ENCODE data around the gene SLC36A1. TPM values are rescaled to one million over a fixed set of nuclear protein-coding genes. Genes with fewer than 3 reads are reported as not detected.

SLC36A1 gene
- total and polyA plus RNA-seq, 2 donors (not counting 1 experiment from before 2014, with no cell fraction given), result 4.6 to 18.9 TPM

DNA sequence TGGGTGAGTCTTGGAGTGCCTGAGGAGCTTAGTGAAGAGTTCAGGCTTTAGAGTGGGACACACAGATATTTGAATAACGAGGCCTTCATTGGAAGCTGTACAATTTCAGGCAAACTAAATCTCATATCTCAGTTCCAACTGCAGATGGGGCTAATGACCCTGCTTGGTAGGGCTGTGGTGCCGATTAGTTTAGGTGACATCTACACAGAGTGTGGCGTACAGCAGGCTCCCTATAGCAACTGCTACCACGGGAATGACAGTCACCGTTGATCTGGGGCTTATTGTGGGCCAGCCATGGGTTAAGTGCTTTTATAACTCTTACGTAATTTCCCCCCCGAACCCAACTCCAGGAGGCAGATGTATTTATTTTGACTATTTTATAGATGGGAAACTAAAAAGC, 72.9 kb downstream of the SLC36A1 start:
- TF ChIP-seq EZH2 (IDR thresholded peaks at IDR 0.05; ENCODE audit: low read length, missing control alignments), result no peak
- TF ChIP-seq, protein P1, sequence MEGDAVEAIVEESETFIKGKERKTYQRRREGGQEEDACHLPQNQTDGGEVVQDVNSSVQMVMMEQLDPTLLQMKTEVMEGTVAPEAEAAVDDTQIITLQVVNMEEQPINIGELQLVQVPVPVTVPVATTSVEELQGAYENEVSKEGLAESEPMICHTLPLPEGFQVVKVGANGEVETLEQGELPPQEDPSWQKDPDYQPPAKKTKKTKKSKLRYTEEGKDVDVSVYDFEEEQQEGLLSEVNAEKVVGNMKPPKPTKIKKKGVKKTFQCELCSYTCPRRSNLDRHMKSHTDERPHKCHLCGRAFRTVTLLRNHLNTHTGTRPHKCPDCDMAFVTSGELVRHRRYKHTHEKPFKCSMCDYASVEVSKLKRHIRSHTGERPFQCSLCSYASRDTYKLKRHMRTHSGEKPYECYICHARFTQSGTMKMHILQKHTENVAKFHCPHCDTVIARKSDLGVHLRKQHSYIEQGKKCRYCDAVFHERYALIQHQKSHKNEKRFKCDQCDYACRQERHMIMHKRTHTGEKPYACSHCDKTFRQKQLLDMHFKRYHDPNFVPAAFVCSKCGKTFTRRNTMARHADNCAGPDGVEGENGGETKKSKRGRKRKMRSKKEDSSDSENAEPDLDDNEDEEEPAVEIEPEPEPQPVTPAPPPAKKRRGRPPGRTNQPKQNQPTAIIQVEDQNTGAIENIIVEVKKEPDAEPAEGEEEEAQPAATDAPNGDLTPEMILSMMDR (conservative IDR thresholded peaks at IDR 0.05 in 1 of 2, IDR thresholded peaks at IDR 0.05 in 1 of 2; ENCODE audit: low read depth in 1 of 2, low read length in 2 of 2), result no peak
- no peak for DNase-seq (ENCODE audit: low read depth in 2 of 2)
- no peaks in the 10 kb centered on the region for H4K20me1 ChIP-seq (ENCODE audit: control insufficient read depth, extremely low read depth, insufficient read depth, low read length)
- H3K4me2 ChIP-seq (ENCODE audit: extremely low read depth, insufficient read depth, low read length), result no peak overlapping the region
- no peaks in the 10 kb centered on the region for H3K9me3 ChIP-seq (ENCODE audit: control insufficient read depth, insufficient read depth, low read depth, low read length)
- no peak overlapping the region for H3K9ac ChIP-seq (ENCODE audit: insufficient read depth, low read length)
- no peaks in the 10 kb centered on the region for H3K79me2 ChIP-seq (ENCODE audit: control insufficient read depth, insufficient read depth, low read length)
- H3K36me3 ChIP-seq (ENCODE audit: control insufficient read depth, insufficient read depth, low read length), result no peaks in the 10 kb centered on the region
- H3K4me1 ChIP-seq (ENCODE audit: control insufficient read depth, extremely low read depth, insufficient read depth, low read length), result no peaks in the 10 kb centered on the region
- H3K27ac ChIP-seq (ENCODE audit: insufficient read depth, low read length), result no peak overlapping the region
- H2AFZ ChIP-seq (ENCODE audit: low read length), result no peak overlapping the region
- no peak overlapping the region for H3K4me3 ChIP-seq (replicated peaks in 1 of 4; ENCODE audit: control extremely low read depth in 1 of 4, insufficient read depth in 1 of 4, low read depth in 3 of 4, low read length in 4 of 4)
- H3K27me3 ChIP-seq (ENCODE audit: control insufficient read depth, insufficient read depth, low read length), result no peaks in the 10 kb centered on the region

DNA sequence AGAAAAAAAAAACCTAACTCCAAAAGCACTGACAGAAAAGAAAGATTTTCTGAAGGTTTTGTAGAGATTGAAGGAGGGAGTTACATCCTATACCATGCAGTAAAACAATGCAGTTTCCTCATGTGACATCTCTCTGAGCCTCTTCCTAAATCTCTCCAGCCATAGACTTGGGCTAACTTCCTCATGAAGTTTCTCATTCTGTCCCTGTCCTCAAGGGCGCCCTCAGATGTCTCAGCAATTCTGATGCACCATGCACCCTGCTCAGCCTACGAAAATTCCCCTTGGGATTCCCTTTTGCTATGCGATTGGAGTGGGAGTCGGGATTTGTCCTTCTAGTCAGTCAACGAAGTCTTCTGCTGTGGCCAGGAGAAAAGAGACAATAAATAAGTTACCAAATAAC, 74.8 kb downstream of the SLC36A1 start:
- no peaks in the 10 kb centered on the region for H4K20me1 ChIP-seq (ENCODE audit: control insufficient read depth, extremely low read depth, insufficient read depth, low read length)
- no peaks in the 10 kb centered on the region for H3K36me3 ChIP-seq (ENCODE audit: control insufficient read depth, insufficient read depth, low read length)
- TF ChIP-seq, protein P1 (conservative IDR thresholded peaks at IDR 0.05 in 1 of 2, IDR thresholded peaks at IDR 0.05 in 1 of 2; ENCODE audit: low read depth in 1 of 2, low read length in 2 of 2), result no peak
- no peak for TF ChIP-seq EZH2 (IDR thresholded peaks at IDR 0.05; ENCODE audit: low read length, missing control alignments)
- no peaks in the 10 kb centered on the region for H3K4me1 ChIP-seq (ENCODE audit: control insufficient read depth, extremely low read depth, insufficient read depth, low read length)
- no peak overlapping the region for H3K27ac ChIP-seq (ENCODE audit: insufficient read depth, low read length)
- no peak for DNase-seq (ENCODE audit: low read depth in 2 of 2)
- no peaks in the 10 kb centered on the region for H3K27me3 ChIP-seq (ENCODE audit: control insufficient read depth, insufficient read depth, low read length)
- H2AFZ ChIP-seq (ENCODE audit: low read length), result no peak overlapping the region
- H3K4me3 ChIP-seq (replicated peaks in 1 of 4; ENCODE audit: control extremely low read depth in 1 of 4, insufficient read depth in 1 of 4, low read depth in 3 of 4, low read length in 4 of 4), result no peak overlapping the region
- H3K9ac ChIP-seq (ENCODE audit: insufficient read depth, low read length), result no peak overlapping the region
- H3K79me2 ChIP-seq (ENCODE audit: control insufficient read depth, insufficient read depth, low read length), result no peaks in the 10 kb centered on the region
- H3K9me3 ChIP-seq (ENCODE audit: control insufficient read depth, insufficient read depth, low read depth, low read length), result no peaks in the 10 kb centered on the region
- no peak overlapping the region for H3K4me2 ChIP-seq (ENCODE audit: extremely low read depth, insufficient read depth, low read length)

DNA sequence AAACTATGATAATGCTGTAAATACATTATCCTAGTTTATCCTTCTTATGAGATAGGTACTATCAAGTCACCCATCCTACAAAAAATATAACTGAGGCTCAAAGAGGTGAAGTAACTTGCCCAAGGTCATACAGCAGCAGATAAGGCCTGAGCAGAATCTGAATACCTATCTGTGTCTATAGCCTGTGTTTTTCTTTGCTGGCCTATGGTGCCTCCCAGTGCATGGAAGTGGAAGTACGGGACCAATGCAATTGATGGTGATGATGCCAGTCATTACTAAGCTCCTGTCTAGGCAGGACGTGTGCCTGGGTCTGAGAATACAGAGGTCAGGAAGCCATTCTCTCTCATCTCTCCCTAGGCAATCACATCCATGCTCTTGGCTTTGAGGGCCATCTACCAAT, 75.9 kb downstream of the SLC36A1 start:
- Histone ChIP-seq H3K27ac (ENCODE audit: insufficient read depth, low read length) (no peak overlapping the region), H3K4me3 (replicated peaks in 1 of 4; ENCODE audit: control extremely low read depth in 1 of 4, insufficient read depth in 1 of 4, low read depth in 3 of 4, low read length in 4 of 4) (no peak overlapping the region), H3K36me3 (ENCODE audit: control insufficient read depth, insufficient read depth, low read length) (no peaks in the 10 kb centered on the region), H3K4me1 (ENCODE audit: control insufficient read depth, extremely low read depth, insufficient read depth, low read length) (no peaks in the 10 kb centered on the region), H2AFZ (ENCODE audit: low read length) (no peak overlapping the region), H3K27me3 (ENCODE audit: control insufficient read depth, insufficient read depth, low read length) (no peaks in the 10 kb centered on the region), H4K20me1 (ENCODE audit: control insufficient read depth, extremely low read depth, insufficient read depth, low read length) (no peaks in the 10 kb centered on the region), H3K9me3 (ENCODE audit: control insufficient read depth, insufficient read depth, low read depth, low read length) (no peaks in the 10 kb centered on the region), H3K4me2 (ENCODE audit: extremely low read depth, insufficient read depth, low read length) (no peak overlapping the region), H3K79me2 (ENCODE audit: control insufficient read depth, insufficient read depth, low read length) (no peaks in the 10 kb centered on the region), H3K9ac (ENCODE audit: insufficient read depth, low read length) (no peak overlapping the region)
- DNase-seq (ENCODE audit: low read depth in 2 of 2), result peak; percentile 12 to 36
- TF ChIP-seq EZH2 (IDR thresholded peaks at IDR 0.05; ENCODE audit: low read length, missing control alignments), result no peak
- TF ChIP-seq, protein P1 (conservative IDR thresholded peaks at IDR 0.05 in 1 of 2, IDR thresholded peaks at IDR 0.05 in 1 of 2; ENCODE audit: low read depth in 1 of 2, low read length in 2 of 2), result peak; percentile 72 to 77

Data from fibroblast of lung (primary cell).